GM21360 (cell line): Measurements from ENCODE around the gene NCOA7.
"Not testable (repeated sequence)": the region's sequence is repeated elsewhere in the genome, so short reads cannot be mapped to it uniquely, and the experiment has no call there.

Experiments
- ATAC-seq: cut with Tn5 transposase; IDR thresholded peaks from one replicate; pipeline ENCODE4 v1.9.1; 2021; ENCODE audit warnings: mild to moderate bottlenecking, moderate library complexity; ENCODE audit not compliant: unreplicated experiment

The NCOA7 gene

GRCh38 chr6:125753218-125753936, 37.4 kb upstream of the NCOA7 start:
- ATAC-seq = no peak

- ATAC-seq = no peak
These were observed 36.9 kb upstream of the NCOA7 start for GRCh38 chr6:125753937-125754259.

GRCh38 chr6:125754566-125754965, 36.2 kb upstream of the NCOA7 start:
- no peak for ATAC-seq

GRCh38 chr6:125759184-125759902, 31.4 kb upstream of the NCOA7 start:
- ATAC-seq = no peak

- ATAC-seq = no peak
These were observed 30.8 kb upstream of the NCOA7 start for GRCh38 chr6:125759959-125760457.

- no peak for ATAC-seq
These were observed 26.6 kb upstream of the NCOA7 start for GRCh38 chr6:125764121-125764671.

- no peak for ATAC-seq
These were observed 24.8 kb upstream of the NCOA7 start for GRCh38 chr6:125765944-125766343.

- ATAC-seq = no peak
These were observed 24.1 kb upstream of the NCOA7 start for GRCh38 chr6:125766641-125767040.

GRCh38 chr6:125769147-125769783, 21.5 kb upstream of the NCOA7 start:
- ATAC-seq = no peak

GRCh38 chr6:125773387-125774341, 17.1 kb upstream of the NCOA7 start:
- no peak for ATAC-seq

GRCh38 chr6:125776107-125776826, 14.5 kb upstream of the NCOA7 start:
- ATAC-seq = not testable (repeated sequence)

- ATAC-seq = peak; percentile 75
These were observed 10.7 kb upstream of the NCOA7 start for GRCh38 chr6:125779924-125780539.

- ATAC-seq = peak; percentile 69
These were observed 10.0 kb upstream of the NCOA7 start for GRCh38 chr6:125780540-125781313.

- ATAC-seq = peak; percentile 33
These were observed 9.4 kb upstream of the NCOA7 start for GRCh38 chr6:125781314-125781868.

GRCh38 chr6:125784365-125784764, 6.4 kb upstream of the NCOA7 start:
- ATAC-seq = no peak

- ATAC-seq = no peak
These were observed 3.0 kb upstream of the NCOA7 start for GRCh38 chr6:125787791-125788190.

GRCh38 chr6:125789167-125789566, 1.6 kb upstream of the NCOA7 start:
- no peak for ATAC-seq
